Activated naive CD4-positive, alpha-beta T cell treated with anti-CD3 and anti-CD28 coated beads, Interleukin-2, amount 10 ng/mL, durations not matched to agents 7 days and 5 days (primary cell): ENCODE measurements around the gene SLC12A5.
A peak's percentile ranks its signal among the peaks of the same experiment; 100 is the strongest.

Source experiments
- CTCF ChIA-PET: fragments of 350-600 bp; sonication (Branson Sonifier 250); formaldehyde crosslinking; loops from one replicate; lab custom pipeline; 2021; ENCODE audit warnings: antibody characterized with exemption; lab: Charles Lee
- DNase-seq: peaks from one replicate; pipeline ENCODE4 v3.0.0-alpha.2; 2020
- H3K27ac Mint-ChIP-seq: one replicate; pipeline ENCODE4 v1.8.0; 2021; ENCODE audit warnings: mild to moderate bottlenecking, moderate library complexity, mixed read lengths
- H3K27me3 Mint-ChIP-seq: one replicate; pipeline ENCODE4 v1.8.0; 2021; ENCODE audit warnings: mild to moderate bottlenecking, mixed read lengths
- H3K36me3 Mint-ChIP-seq: one replicate; pipeline ENCODE4 v1.8.0; 2021; ENCODE audit warnings: mixed read lengths
- H3K4me1 Mint-ChIP-seq: one replicate; pipeline ENCODE4 v1.8.0; 2021; ENCODE audit warnings: mixed read lengths
- H3K4me3 Mint-ChIP-seq: one replicate; pipeline ENCODE4 v1.8.0; 2021; ENCODE audit warnings: mild to moderate bottlenecking, moderate library complexity, mixed read lengths
- H3K9me3 Mint-ChIP-seq: one replicate; pipeline ENCODE4 v1.8.0; 2021; ENCODE audit warnings: mixed read lengths

The SLC12A5 gene

GRCh38 chr20:46076806-46077205 is 47.8 kb downstream of the SLC12A5 start:
- Mint-ChIP-seq H3K27me3 (no peaks in the 10 kb centered on the region), H3K27ac (no peak overlapping the region), H3K4me3 (no peak overlapping the region), H3K9me3 (no peaks in the 10 kb centered on the region), H3K4me1 (peaks cover 2% of the 10 kb centered on the region), H3K36me3 (peaks cover 16% of the 10 kb centered on the region)
- DNase-seq = no peak
- CTCF ChIA-PET = no interaction called here

GRCh38 chr20:46077642-46078305 is 48.8 kb downstream of the SLC12A5 start:
- Mint-ChIP-seq H3K4me3 (no peak overlapping the region), H3K9me3 (no peaks in the 10 kb centered on the region), H3K4me1 (peaks cover 2% of the 10 kb centered on the region), H3K27ac (no peak overlapping the region), H3K27me3 (no peaks in the 10 kb centered on the region), H3K36me3 (peaks cover 16% of the 10 kb centered on the region)
- CTCF ChIA-PET = no interaction called here
- no peak for DNase-seq

DNA sequence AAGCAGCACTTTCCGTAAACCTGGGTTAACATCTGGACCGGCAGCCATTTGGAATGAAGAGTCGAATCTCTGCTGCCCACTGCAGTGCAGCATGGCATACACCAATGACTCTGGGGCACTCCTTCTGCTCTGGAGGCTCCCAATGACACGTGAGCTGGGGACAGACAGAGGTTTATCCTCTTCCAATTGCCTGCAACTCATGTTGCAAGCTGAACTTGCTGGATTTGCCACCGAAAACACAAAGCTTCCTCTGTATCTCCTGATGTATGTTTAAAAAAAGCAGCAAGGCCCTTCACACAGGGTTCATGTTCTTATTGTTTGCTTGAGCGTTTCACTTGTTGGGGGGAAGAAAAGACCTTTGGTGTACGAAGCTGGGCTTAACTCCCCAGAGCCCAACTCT is 49.9 kb downstream of the SLC12A5 start:
- Mint-ChIP-seq H3K36me3 (peaks cover 13% of the 10 kb centered on the region), H3K27ac (no peak overlapping the region), H3K9me3 (no peaks in the 10 kb centered on the region), H3K4me1 (no peaks in the 10 kb centered on the region), H3K4me3 (no peak overlapping the region), H3K27me3 (no peaks in the 10 kb centered on the region)
- DNase-seq = no peak
- CTCF ChIA-PET = interaction anchor here (0.7 kb wide), 1 partner anchor 10 kb away, joined by 3 read pairs; no protein-coding TSS in a partner anchor

DNA sequence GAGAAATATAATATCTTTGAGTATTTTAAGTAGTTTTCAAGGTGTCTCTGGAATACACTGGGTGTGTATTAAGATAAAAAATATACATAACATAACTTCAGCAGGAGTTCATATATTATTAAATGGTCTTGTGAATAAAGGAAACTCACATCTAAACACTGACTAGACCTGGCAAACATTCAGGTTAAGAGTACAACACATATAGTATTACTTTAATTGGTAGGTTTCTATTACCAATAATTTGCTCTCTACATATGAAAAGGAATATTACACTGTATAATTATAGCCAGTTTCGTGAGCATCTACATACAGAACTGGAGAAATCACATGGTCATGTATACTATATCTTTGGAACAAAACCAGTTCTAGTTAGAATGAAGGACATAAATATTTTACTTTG is 52.1 kb downstream of the SLC12A5 start:
- Mint-ChIP-seq H3K27me3 (no peaks in the 10 kb centered on the region), H3K36me3 (peaks cover 3% of the 10 kb centered on the region), H3K4me3 (no peak overlapping the region), H3K4me1 (peaks cover 7% of the 10 kb centered on the region), H3K27ac (no peak overlapping the region), H3K9me3 (no peaks in the 10 kb centered on the region)
- CTCF ChIA-PET = interaction anchor here (1.5 kb wide), 1 partner anchor 66 kb away, joined by 3 read pairs; no protein-coding TSS in a partner anchor
- no peak for DNase-seq

GRCh38 chr20:46083101-46083500 is 54.1 kb downstream of the SLC12A5 start:
- DNase-seq = no peak
- peaks cover 6% of the 10 kb centered on the region for H3K36me3 Mint-ChIP-seq
- CTCF ChIA-PET = interaction anchor here (1.0 kb wide), 1 partner anchor 16 kb away, joined by 3 read pairs; no protein-coding TSS in a partner anchor
- H3K4me1 Mint-ChIP-seq = peaks cover 26% of the 10 kb centered on the region
- no peaks in the 10 kb centered on the region for H3K9me3 Mint-ChIP-seq
- no peak overlapping the region for H3K4me3 Mint-ChIP-seq
- no peaks in the 10 kb centered on the region for H3K27me3 Mint-ChIP-seq
- no peak overlapping the region for H3K27ac Mint-ChIP-seq

GRCh38 chr20:46083531-46084061 is 54.6 kb downstream of the SLC12A5 start:
- Mint-ChIP-seq H3K27me3 (no peaks in the 10 kb centered on the region), H3K36me3 (peaks cover 7% of the 10 kb centered on the region), H3K9me3 (no peaks in the 10 kb centered on the region), H3K4me3 (no peak overlapping the region), H3K27ac (no peak overlapping the region), H3K4me1 (peaks cover 31% of the 10 kb centered on the region)
- no peak for DNase-seq
- CTCF ChIA-PET = interaction anchor here (1.8 kb wide), 1 partner anchor 96 kb away, joined by 8 read pairs; no protein-coding TSS in a partner anchor

DNA sequence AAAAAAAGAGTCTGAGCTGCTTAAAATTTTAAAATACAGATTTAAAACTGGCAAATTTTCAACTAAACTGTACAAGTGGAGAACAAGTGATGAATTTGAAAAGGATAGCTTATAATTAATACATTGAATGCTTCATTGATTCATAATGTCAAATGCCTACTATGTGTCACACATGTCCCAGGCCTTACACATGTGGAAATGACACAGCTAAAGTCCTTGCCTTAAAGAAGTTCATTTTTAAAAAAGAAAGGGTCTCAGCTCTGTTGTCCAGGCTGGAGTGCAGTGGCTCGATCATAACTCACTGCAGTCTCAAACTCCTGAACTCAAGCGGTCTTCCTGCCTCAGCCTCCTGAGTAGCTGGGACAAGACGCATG is 55.8 kb downstream of the SLC12A5 start:
- Mint-ChIP-seq H3K4me3 (no peak overlapping the region), H3K27me3 (no peaks in the 10 kb centered on the region), H3K27ac (no peak overlapping the region), H3K9me3 (no peaks in the 10 kb centered on the region), H3K36me3 (peaks cover 7% of the 10 kb centered on the region), H3K4me1 (peaks cover 35% of the 10 kb centered on the region)
- CTCF ChIA-PET = interaction anchor here (0.8 to 1.8 kb wide), 4 partner anchors 62 to 98 kb away, joined by 3 to 8 read pairs (median 4); no protein-coding TSS in a partner anchor
- DNase-seq = no peak

GRCh38 chr20:46085179-46085851 is 56.3 kb downstream of the SLC12A5 start:
- DNase-seq = no peak
- peaks cover 40% of the 10 kb centered on the region for H3K4me1 Mint-ChIP-seq
- CTCF ChIA-PET = interaction anchor here (0.8 to 1.8 kb wide), 4 partner anchors 63 to 98 kb away, joined by 3 to 8 read pairs (median 4); no protein-coding TSS in a partner anchor
- H3K4me3 Mint-ChIP-seq = no peak overlapping the region
- H3K27me3 Mint-ChIP-seq = no peaks in the 10 kb centered on the region
- no peaks in the 10 kb centered on the region for H3K9me3 Mint-ChIP-seq
- peaks cover 7% of the 10 kb centered on the region for H3K36me3 Mint-ChIP-seq
- H3K27ac Mint-ChIP-seq = no peak overlapping the region

- DNase-seq = no peak
- Mint-ChIP-seq H3K36me3 (peaks cover 7% of the 10 kb centered on the region), H3K4me3 (no peak overlapping the region), H3K27me3 (no peaks in the 10 kb centered on the region), H3K4me1 (peaks cover 44% of the 10 kb centered on the region), H3K27ac (no peak overlapping the region), H3K9me3 (no peaks in the 10 kb centered on the region)
- CTCF ChIA-PET = interaction anchor here (2.0 to 2.3 kb wide), 2 partner anchors 63 to 72 kb away, joined by 5 to 17 read pairs; no protein-coding TSS in a partner anchor
Measured at GRCh38 chr20:46087161-46087560, 58.1 kb downstream of the SLC12A5 start.

DNA sequence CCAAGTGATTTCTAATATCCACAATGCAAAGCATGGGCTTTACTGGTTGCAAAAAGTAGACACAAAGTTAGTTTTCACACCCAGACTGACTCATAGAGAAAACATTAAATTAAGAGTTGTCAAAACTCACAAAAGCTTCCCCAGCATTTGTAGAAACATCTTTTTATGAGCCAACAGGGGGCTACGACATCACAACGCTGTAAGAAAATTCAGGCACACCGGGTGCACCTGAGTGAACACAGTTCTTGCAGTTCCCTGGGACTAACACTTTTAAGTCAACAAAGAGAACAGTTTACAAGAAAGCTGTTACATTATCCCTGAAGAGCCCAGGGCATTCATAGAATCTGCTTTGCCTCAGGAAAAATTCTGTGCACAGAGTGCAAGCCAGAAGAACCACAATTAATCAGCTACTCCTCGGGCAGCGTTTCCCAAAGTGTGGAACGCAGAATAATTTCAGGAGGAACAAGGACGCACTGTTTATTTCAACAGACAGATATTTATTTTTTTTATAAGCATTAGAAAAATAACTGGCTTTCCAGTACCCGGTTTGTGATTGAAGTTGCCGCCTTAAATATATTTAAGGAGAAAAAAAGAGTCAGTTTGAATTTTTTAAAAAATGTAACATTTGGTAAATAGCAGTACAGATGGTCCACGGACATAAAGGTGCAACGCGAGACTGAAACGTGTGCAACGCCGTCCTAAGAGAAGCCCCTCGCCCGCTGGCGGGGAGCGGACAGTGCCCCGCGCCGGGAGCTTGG is 59.6 kb downstream of the SLC12A5 start:
- CTCF ChIA-PET = interaction anchor here (0.8 to 2.3 kb wide), 6 partner anchors 8 to 102 kb away, joined by 3 to 17 read pairs (median 5); no protein-coding TSS in a partner anchor

DNA sequence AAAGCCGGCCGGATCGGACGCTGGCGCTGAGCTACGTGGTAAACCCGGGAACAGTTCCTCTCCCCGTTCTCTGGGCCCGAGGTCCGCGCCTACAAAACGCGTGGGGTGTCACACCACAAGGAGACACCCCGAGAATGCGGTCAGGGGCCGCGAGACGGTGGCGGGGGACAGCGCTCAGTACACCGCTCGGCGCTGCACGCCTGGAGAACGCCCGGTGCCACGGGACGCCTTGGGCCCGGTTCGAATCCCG is 60.1 kb downstream of the SLC12A5 start:
- no peak for DNase-seq
- Mint-ChIP-seq H3K4me1 (peaks cover 44% of the 10 kb centered on the region), H3K27me3 (no peaks in the 10 kb centered on the region), H3K36me3 (peaks cover 7% of the 10 kb centered on the region), H3K27ac (peak overlapping the region; percentile 88), H3K4me3 (peak overlapping the region; percentile 83), H3K9me3 (no peaks in the 10 kb centered on the region)
- CTCF ChIA-PET = interaction anchor here (0.8 to 2.3 kb wide), 5 partner anchors 9 to 76 kb away, joined by 3 to 17 read pairs (median 5); no protein-coding TSS in a partner anchor

More for the DNA sequence above, 59.6 kb downstream of the SLC12A5 start:
- Mint-ChIP-seq H3K4me3 (peak overlapping the region; percentile 83), H3K27me3 (no peaks in the 10 kb centered on the region), H3K9me3 (no peaks in the 10 kb centered on the region), H3K4me1 (peaks cover 44% of the 10 kb centered on the region), H3K27ac (peak overlapping the region; percentile 88), H3K36me3 (peaks cover 7% of the 10 kb centered on the region)
- DNase-seq = no peak

DNA sequence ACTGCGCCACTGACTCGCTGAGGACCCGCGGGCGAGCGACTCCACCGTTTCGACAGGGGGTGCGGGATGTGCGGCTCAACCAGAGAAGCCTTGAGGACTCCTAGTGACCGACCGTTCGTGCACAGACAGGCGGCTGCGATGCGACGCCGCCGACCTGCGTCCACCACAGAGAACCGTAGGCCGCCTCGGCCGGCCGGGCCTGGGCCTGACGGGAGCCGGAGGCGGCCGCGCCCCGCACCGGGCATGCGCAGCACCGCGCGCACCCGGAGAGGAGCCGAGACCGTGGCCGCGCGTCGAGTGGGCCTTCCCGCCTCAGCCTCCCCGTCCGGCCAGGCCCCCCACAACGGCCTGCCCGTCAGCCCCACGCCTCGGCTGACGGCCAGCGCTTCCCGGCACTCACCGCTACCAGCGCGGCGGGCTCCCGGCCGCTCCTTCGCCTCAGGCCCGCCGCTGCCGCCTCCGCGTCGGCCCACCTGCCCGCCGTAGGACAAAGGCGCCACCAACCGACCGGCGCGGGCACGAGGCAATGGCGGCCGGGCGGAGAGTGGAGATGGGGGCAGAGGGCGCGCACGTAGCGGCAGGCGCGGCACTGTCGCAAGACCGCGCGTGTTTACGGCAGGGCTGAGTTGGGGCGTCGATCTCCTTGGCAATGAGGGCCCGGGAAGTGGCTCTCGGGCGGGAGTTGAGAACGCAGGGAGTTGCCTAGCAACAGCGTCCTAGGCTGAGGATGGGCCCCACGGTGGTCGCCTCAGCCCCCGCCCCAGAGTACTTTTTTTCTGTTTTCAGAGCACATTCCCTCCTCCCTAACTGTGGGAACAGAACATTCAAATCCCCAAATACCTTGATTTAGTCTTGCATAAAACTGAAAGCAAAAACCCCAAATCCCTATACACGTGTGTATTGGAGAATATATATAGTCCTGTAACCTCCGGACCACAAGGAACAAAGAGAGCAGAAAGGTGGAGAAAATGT is 60.7 kb downstream of the SLC12A5 start, which contains the start of gene NCOA5:
TSS of gene NCOA5 (minus strand) at position 546 of the 972 bp plus-strand sequence. CDS start 10,538 bp downstream, outside the sequence.
- H3K4me1 Mint-ChIP-seq = peaks cover 44% of the 10 kb centered on the region

More for the DNA sequence above, 60.7 kb downstream of the SLC12A5 start, which contains the start of gene NCOA5:
- Mint-ChIP-seq H3K27ac (peak within 1 kb of the TSS; percentile 88), H3K4me3 (peak within 1 kb of the TSS; percentile 83), H3K27me3 (no peaks in the 10 kb centered on the region), H3K36me3 (peaks cover 7% of the 10 kb centered on the region), H3K9me3 (no peaks in the 10 kb centered on the region)
- CTCF ChIA-PET = interaction anchor here (0.8 to 2.3 kb wide), 4 partner anchors 10 to 77 kb away, joined by 3 to 17 read pairs (median 4); no protein-coding TSS in a partner anchor
- peak; percentile 96 for DNase-seq
